GM04503 (cell line): ENCODE measurements around the gene KCTD6.

Experiments used
- DNase-seq: peaks from one replicate; pipeline ENCODE4 v3.0.0-alpha.2; 2012; ENCODE audit warnings: low read depth

KCTD6 gene

GRCh38 chr3:58485801-58486435 lies 6.0 kb upstream of the KCTD6 start:
- DNase-seq: no peak

DNA sequence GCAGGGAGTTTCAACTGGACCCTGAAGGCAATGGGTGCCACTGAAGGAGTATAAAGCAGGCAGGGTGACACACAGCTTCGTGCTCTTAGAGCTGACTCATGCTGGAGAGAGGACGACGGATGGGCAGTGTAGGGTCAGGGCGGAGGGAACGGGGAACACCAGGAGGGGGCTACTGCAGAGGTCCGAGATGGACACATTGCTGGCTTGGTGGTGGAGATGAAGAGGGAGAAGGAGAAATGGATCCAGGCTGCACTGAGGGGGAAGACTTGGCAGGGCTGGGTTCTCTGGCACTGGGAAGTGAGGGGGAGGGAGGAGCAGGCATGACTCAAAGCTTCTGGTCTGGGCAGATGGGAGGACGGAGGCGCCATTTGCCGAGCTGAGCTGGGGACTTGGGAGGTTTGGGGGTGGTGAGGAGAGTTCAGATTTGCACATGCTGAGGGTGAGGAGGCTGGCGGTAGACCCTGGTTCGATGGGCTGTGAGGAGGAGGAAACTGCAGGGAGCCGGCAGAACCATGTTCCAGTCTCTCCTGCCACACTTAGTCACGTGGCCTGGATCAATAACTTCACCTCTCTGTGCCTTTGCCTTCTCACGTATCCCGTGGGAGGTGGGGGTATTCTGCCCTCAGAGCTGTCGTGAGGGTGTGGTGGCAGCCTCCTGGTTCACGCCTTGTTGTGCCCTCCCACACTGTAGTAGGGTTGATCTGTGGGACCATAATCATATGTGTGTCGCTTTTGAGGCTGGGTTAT lies 4.6 kb upstream of the KCTD6 start:
- DNase-seq: peak; percentile 47

DNA sequence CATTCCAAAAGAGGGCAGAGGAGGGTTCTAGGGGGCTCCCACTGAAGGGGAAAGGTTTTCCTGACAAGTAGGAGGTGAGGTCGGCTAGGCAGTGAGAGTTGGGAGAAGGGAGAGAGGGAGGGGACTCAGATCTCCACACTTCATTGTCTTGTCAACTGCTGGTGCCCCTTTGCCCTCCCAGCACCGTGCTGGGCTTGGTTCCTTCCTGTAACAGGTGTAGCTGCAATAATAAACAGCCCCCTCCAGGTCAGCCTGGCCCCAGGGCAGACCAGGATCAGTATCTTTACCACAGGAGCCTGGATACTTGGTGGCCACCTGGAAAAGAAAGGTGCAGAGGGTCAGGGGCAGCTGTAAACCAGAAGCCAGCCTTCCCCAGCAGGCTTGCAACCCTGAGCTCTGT lies 2.9 kb upstream of the KCTD6 start:
- DNase-seq: no peak

DNA sequence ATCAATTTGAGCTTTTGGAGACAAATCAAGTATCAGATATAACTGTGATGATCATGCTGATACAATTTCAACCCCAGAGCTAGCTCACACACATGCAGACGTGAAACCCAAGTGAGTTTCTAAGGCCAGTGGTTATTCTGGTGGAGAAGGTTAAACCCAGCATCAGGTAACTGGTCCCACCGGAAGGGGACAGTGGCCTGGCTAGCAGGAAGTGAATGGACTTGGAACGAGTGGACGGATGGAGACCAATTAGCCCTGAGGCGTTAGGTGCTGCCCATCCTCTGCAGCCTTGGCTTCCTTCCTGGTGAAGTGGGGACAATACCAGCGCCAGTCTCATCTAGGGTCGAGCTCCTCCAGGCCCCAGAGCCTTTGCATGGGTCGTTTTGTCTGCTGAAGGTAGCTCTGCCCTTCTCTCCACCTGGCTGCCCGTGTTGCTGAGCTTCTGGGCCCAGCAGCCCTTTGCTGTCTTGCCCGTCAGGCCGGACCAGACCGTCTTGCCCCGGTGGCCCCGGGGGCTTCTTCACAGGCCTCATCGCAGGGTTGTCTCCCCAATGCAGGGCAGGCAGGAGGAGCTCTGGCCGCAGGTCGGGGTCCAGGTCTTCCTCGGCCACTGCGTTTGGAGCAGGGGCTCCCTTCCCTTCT lies 915 bp upstream of the KCTD6 start:
- no peak for DNase-seq

- DNase-seq: no peak
Observed at GRCh38 chr3:58492494-58492905, 604 bp downstream of the KCTD6 start.

DNA sequence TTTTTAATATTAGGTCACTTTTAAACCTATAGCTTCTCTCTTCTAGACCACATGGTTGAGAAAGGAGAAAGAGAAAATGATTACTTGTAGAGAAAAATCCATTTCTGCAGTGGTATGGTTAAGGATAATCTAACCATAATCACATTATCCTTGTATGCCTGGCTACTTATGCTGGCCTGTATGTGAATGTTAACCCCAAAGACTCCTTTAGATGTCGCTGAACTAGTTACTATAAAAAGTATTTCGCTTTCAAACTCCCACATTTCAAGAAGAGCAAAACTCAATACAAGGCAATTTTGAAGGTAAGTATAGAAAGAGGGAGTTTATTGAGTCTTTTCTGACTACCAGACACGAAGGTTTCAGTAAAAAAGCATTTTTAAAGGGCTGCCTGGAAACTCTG lies 2.2 kb downstream of the KCTD6 start:
- no peak for DNase-seq

DNA sequence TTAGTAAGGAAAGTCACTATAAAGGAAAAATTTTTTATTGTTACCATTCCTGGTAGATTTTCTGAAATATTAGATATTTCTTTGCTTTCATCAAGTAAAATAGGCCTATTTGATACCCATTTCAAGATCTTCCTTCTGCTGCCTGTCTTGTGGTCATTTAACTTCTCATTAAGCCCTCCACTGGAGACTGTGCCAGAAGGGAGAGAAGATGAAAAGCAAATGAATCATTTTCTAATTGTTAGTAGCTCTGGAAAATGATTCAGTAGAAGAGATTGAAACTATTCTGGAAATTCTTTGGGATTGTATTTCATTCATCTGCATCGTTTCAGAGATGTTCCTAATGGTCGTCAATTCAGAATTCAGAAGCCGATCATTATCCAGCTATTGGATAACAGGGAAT lies 3.2 kb downstream of the KCTD6 start:
- DNase-seq: no peak

DNA sequence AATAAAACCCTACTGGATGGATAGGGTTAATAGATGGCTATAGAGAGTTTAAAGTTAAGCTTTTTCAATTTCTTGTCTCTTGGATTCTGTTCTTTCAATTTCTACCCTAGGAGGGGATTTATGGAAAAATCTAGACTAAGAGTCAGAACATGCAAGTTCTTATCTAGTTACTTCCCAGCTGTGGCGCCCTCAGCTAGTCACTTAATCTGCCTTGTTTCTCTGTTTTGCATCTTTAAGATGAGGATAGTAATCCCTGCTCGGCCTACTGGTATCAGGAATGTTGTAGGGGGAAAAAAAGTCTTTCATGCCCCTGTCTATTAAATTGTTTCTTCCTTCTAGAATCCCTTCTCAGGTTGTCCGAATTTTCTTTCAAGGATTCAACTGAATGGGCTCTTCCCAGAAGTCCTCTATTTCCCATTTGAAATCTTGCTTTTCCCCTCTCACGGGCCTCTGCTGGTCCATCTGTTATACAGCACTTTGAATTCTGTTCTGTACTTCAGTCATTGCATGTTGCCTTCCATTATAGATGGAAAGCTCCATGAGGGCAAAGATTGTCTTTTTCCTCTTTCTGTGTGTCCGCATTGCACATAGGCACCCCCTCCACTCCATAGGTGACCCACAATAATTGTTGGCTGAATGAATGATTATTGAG lies 4.4 kb downstream of the KCTD6 start:
- no peak for DNase-seq

- DNase-seq: no peak
Observed at GRCh38 chr3:58497097-58497496, 5.2 kb downstream of the KCTD6 start.

DNA sequence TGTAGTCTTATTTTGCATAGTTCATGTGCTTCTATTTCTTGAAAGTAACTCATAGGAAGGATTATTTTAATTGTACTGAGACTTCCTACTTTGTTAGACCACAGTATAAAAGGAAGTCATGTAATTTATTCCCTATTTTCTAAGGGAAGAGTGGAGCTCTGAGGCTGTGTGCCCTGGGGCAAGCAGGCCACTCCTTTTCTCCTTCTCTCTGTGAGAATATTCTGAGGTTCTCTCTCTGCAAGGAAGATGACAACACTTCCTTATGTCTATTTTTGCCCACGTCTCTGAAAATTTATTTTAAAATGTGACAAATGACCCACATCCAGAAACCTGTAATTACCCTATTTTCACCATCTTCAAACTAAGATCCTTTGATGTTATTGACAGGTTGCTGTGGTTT lies 11.0 kb downstream of the KCTD6 start:
- no peak for DNase-seq

- DNase-seq: no peak
Observed at GRCh38 chr3:58507356-58508078, 15.6 kb downstream of the KCTD6 start.

DNA sequence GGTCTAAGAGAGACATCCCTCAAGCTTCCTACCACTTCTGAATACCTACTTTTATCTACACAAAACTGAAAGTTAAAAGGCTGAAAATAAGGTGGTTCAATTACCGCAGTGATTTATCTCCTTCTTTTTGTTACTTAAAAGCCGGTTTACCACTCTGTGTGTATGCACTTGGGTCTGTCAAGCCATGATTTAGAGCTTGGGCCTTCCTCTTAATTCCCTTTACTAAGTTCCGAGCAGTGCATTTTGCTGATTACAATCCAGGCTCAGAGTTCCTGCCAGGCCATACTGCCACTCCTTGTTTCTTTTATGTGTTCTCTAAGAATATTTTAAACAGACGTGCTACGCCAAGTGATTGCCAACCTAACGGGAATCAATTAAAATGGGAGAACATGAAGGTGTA lies 16.5 kb downstream of the KCTD6 start:
- no peak for DNase-seq

DNA sequence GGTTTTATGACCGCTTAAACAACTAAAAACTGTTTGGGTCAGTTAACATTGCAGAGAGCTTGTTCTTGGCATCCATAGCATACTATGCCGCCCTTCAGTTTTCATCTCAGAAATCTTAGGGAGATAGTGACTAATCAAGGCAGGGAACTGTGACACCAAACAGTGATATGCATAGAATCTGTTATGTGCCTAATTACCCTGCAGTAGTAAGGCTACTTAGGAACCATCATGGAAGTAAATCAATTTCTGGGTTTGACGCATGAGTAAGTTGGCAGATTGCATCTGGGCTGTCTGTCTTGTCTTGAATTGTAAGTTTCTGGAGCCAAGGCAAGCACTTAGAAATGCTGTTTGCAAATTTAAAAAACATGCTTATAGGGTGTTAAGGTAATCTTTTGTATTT lies 22.5 kb downstream of the KCTD6 start:
- DNase-seq: no peak

- DNase-seq: no peak
Observed at GRCh38 chr3:58518291-58518789, 26.4 kb downstream of the KCTD6 start.

DNA sequence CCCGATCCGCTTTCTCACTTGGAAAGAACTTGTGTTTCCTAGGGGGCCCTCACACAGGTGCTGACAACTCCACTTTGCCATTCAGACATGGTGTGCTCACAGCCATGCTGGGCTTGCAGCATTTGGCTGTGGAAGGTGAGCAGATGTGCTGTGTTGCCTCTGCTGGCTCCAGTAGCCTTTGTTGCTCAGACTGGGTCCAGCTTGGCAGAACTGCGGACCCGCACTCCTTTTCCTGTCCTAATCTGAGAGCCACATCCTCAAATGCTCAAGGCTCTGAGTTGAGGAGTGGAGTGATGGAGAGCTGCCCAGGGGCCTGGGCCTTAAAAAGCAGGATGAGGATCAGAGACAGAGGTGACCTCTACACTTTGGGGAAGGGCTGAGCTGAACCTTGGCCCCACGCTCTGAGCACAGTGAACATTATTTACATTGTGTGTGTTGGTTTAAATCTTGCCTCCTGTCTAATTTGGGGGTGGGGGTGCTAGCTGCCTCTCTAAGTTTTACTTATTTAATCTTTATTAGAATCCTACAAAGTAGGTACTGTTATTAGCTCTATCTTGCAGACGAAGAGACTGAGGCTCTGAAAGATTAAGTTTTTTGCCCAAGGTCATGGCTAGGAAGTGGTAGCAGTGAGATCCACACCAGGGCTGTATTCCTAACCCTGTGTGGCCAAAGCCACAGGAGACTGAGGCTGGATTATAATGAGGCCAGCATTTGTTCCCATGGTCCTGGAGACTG lies 27.9 kb downstream of the KCTD6 start:
- DNase-seq: no peak

DNA sequence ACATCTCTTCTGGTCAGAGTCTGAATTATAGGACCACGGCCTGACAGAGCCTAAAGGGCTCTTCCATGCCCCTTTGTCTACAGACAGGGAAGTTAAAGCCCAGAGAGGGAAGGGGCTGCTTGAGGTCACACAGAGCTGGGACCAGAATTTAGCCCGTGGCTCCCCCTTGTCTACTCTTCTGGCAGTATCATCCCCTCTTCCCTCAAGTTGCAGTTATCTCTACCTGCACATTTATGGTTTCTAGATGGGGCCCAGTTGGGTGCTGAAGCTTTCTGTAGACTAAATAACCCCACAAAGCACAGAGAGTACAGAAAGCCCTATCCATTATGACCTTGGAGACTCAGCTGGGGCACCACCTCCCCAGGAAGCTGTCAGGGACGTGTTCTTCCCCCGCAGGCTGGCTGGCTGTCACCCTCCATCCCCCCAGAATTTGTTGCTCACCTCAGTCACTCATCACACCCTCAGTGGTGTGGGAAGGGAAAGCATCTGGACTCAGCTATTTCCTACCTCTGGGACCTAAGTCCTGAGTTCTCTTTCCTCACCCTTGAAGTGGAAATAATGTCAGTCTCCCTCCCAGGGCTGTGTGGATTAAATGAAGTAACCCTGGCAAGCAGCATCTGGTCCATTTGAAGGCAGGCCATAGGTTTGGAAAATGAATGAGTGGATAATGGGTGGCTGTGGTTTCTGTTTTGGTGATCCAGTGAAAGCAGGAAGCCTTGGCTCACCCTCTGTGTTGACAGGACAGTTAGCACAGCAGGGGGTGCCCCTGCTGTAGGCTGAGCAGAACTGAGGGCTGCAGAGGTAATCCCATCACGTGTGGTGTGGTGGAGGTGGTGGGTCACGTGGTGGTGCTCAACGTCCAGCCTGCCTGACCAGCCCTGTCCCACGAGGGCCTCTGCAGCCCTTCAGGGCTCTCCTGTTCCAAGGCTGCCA lies 28.8 kb downstream of the KCTD6 start:
- DNase-seq: no peak

GRCh38 chr3:58521336-58521670 lies 29.4 kb downstream of the KCTD6 start:
- no peak for DNase-seq

DNA sequence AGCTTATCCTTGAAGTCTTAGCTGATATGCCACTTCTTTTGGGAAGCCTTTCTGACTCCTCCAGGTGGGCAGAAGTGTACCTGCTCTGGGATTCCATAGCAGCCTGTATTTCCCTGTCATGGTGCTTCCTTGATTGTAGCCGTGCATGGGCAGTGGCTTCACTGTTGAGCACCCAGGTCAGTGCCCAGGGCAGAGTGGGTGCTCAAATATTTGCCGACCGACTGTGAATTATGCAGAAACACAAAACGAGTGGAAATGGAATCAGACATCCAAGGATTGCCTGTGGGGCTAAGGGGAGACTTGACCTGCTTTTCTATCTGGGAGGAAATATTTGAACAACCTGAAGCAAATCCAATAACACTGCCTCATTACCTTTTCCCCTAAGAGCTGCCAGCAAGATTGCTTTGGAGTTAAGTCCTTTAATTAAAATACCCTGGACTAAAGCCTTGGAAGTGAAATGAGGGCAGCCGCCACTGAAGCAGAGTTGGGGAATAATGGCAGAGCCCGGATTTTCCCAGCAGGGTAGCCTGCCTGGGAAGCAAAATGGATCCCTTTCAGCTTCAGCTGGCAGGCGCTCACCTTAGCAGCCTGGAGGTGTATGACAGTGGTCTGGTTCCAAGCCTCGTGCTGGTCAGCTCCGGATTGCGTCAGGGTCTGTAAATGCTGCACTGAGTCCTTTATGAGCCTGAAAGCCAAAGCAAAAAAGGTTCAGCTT lies 30.2 kb downstream of the KCTD6 start:
- no peak for DNase-seq

- DNase-seq: no peak
Observed at GRCh38 chr3:58522759-58523425, 31.0 kb downstream of the KCTD6 start.
